RWPE2 (cell line): ENCODE results near the gene GPX3.

Experiments used
- ATAC-seq: fragments of 200-7000 bp; cut with Tn5 transposase; 3 replicates; pipeline ENCODE4 v1.9.1; 2021; ENCODE audit warnings: low read depth
- DNase-seq: peaks from one replicate; pipeline ENCODE4 v3.0.0-alpha.2; 2020; ENCODE audit warnings: low spot score
- H3K27ac ChIP-seq: fragments of 450-650 bp; 2 replicates; pipeline ENCODE4 v1.5.1; 2017; ENCODE audit warnings: mild to moderate bottlenecking; ENCODE audit not compliant: poor library complexity, severe bottlenecking
- H3K27me3 ChIP-seq: fragments of 250-450 bp; sonication (Bioruptor Pico); 2 replicates; pipeline ENCODE4 v1.5.1; 2021; ENCODE audit warnings: mild to moderate bottlenecking, moderate library complexity; ENCODE audit not compliant: insufficient read depth, poor library complexity, severe bottlenecking
- H3K36me3 ChIP-seq: fragments of 250-450 bp; sonication (Bioruptor Pico); 2 replicates; pipeline ENCODE4 v1.5.1; 2020; ENCODE audit warnings: low read depth, mild to moderate bottlenecking, moderate library complexity
- H3K4me1 ChIP-seq: fragments of 250-450 bp; sonication (Bioruptor Pico); 2 replicates; pipeline ENCODE4 v1.5.1; 2021; ENCODE audit warnings: mild to moderate bottlenecking, moderate library complexity; ENCODE audit not compliant: insufficient read depth, poor library complexity, severe bottlenecking
- H3K4me3 ChIP-seq: fragments of 250-450 bp; sonication (Bioruptor Pico); 2 replicates; pipeline ENCODE4 v1.5.1; 2021; ENCODE audit warnings: mild to moderate bottlenecking, moderate library complexity; ENCODE audit not compliant: severe bottlenecking
- H3K9me3 ChIP-seq: fragments of 250-450 bp; sonication (Bioruptor Pico); 2 replicates; pipeline ENCODE4 v1.5.1; 2021; ENCODE audit warnings: mild to moderate bottlenecking, moderate library complexity; ENCODE audit not compliant: severe bottlenecking
- CTCF ChIP-seq: fragments of 450-650 bp; IDR thresholded peaks from one replicate; pipeline ENCODE4 v1.5.1; 2017; ENCODE audit warnings: mild to moderate bottlenecking, moderate library complexity; ENCODE audit not compliant: poor library complexity, severe bottlenecking

GPX3 gene

DNA sequence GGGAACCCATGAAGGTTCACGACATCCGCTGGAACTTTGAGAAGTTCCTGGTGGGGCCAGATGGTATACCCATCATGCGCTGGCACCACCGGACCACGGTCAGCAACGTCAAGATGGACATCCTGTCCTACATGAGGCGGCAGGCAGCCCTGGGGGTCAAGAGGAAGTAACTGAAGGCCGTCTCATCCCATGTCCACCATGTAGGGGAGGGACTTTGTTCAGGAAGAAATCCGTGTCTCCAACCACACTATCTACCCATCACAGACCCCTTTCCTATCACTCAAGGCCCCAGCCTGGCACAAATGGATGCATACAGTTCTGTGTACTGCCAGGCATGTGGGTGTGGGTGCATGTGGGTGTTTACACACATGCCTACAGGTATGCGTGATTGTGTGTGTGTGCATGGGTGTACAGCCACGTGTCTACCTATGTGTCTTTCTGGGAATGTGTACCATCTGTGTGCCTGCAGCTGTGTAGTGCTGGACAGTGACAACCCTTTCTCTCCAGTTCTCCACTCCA is 7.6 kb downstream of the GPX3 start:
- H3K27ac ChIP-seq, result no peak overlapping the region
- H3K27me3 ChIP-seq, result no peaks in the 10 kb centered on the region
- peaks cover 18% of the 10 kb centered on the region for H3K4me1 ChIP-seq
- no peak for DNase-seq
- peaks cover 50% of the 10 kb centered on the region for H3K36me3 ChIP-seq
- H3K4me3 ChIP-seq, result no peak overlapping the region
- H3K9me3 ChIP-seq, result no peaks in the 10 kb centered on the region
- no peak for TF ChIP-seq CTCF
- no peak for ATAC-seq

DNA sequence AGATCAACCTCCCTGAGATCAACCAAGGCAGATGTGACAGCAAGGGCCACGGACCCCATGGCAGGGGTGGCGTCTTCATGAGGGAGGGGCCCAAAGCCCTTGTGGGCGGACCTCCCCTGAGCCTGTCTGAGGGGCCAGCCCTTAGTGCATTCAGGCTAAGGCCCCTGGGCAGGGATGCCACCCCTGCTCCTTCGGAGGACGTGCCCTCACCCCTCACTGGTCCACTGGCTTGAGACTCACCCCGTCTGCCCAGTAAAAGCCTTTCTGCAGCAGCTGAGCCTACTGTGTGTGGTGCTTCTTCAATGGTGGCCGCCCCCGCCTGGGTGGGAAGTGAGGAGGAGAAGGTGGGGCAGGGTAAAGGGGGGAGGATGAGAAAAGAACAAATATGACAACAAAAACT is 8.3 kb downstream of the GPX3 start:
- Histone ChIP-seq H3K36me3 (peaks cover 55% of the 10 kb centered on the region), H3K27me3 (no peaks in the 10 kb centered on the region), H3K4me1 (peaks cover 11% of the 10 kb centered on the region), H3K27ac (no peak overlapping the region), H3K4me3 (no peak overlapping the region), H3K9me3 (no peaks in the 10 kb centered on the region)
- no peak for ATAC-seq
- DNase-seq, result no peak
- no peak for TF ChIP-seq CTCF

- ATAC-seq (no peak), DNase-seq (no peak)
- no peak for TF ChIP-seq CTCF
- Histone ChIP-seq H3K4me3 (no peak overlapping the region), H3K27ac (no peak overlapping the region), H3K36me3 (peaks cover 58% of the 10 kb centered on the region), H3K4me1 (peaks cover 4% of the 10 kb centered on the region), H3K9me3 (no peaks in the 10 kb centered on the region), H3K27me3 (no peaks in the 10 kb centered on the region)
Observed at GRCh38 chr5:151029179-151030055, 9.0 kb downstream of the GPX3 start.

GRCh38 chr5:151030056-151030336 is 9.6 kb downstream of the GPX3 start:
- ATAC-seq (no peak), DNase-seq (no peak)
- H3K36me3 ChIP-seq, result peaks cover 61% of the 10 kb centered on the region
- H3K9me3 ChIP-seq, result no peaks in the 10 kb centered on the region
- H3K27ac ChIP-seq, result no peak overlapping the region
- H3K4me1 ChIP-seq, result no peaks in the 10 kb centered on the region
- TF ChIP-seq CTCF, result no peak
- no peaks in the 10 kb centered on the region for H3K27me3 ChIP-seq
- H3K4me3 ChIP-seq, result no peak overlapping the region

DNA sequence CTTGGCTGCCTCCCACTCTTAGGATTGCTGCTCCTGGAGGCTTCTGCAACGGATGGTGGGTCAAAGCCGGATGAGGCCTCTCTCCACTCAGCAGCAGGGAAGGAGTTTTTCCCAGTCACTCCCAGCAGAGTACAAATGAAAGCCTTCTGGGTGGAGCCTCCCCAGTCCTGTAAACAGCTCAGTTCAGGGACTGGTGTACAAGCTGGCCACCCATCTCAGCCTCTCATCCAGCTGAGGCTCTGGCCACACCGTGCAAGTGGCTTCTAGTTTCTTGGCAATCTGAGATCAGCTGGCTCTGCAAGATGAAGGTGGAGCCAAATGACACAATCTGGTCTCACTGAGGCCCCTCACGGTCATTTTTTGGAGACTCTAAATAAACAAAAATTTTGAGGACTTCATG is 10.0 kb downstream of the GPX3 start:
- DNase-seq, result no peak
- Histone ChIP-seq H3K27ac (no peak overlapping the region), H3K9me3 (no peaks in the 10 kb centered on the region), H3K4me3 (no peak overlapping the region), H3K4me1 (no peaks in the 10 kb centered on the region), H3K27me3 (no peaks in the 10 kb centered on the region), H3K36me3 (peaks cover 64% of the 10 kb centered on the region)
- ATAC-seq, result no peak
- no peak for TF ChIP-seq CTCF
